Mesothelial cell of epicardium (in vitro differentiated cells): ENCODE measurements around the gene MCF2. TPM values are rescaled to one million over a fixed set of nuclear protein-coding genes. Genes with fewer than 3 reads are reported as not detected.

Source experiments
- DNase-seq, 2 experiments: peaks; one replicate each; pipeline ENCODE4 v3.0.0; 2021; ENCODE audit warnings: low spot score in 2 of 2; ENCODE audit not compliant: unreplicated experiment in 2 of 2
- H3K27ac Mint-ChIP-seq: 2 replicates; pipeline ENCODE4 v1.8.0; 2021; ENCODE audit warnings: mixed read lengths
- H3K27me3 Mint-ChIP-seq: 2 replicates; pipeline ENCODE4 v1.8.0; 2021; ENCODE audit warnings: low read depth, mixed read lengths
- H3K36me3 Mint-ChIP-seq: 2 replicates; pipeline ENCODE4 v1.8.0; 2021; ENCODE audit warnings: mixed read lengths
- H3K4me1 Mint-ChIP-seq: 2 replicates; pipeline ENCODE4 v1.8.0; 2021; ENCODE audit warnings: mixed read lengths
- H3K4me3 Mint-ChIP-seq: 2 replicates; pipeline ENCODE4 v1.8.0; 2021; ENCODE audit warnings: mild to moderate bottlenecking, moderate library complexity, mixed read lengths
- H3K9me3 Mint-ChIP-seq: 2 replicates; pipeline ENCODE4 v1.8.0; 2021; ENCODE audit warnings: mixed read lengths
- total RNA-seq: library from RNA; stranded (reverse); gene quantifications from 3 replicates; pipeline ENCODE4 v1.2.1, GENCODE V29; 2021
- TF ChIP-seq, protein P1 (sequence below): fragments of 200-600 bp; sonication (generic); IDR thresholded peaks from one replicate; pipeline ENCODE4 v1.5.0; 2021; ENCODE audit warnings: antibody characterized with exemption; ENCODE audit not compliant: unreplicated experiment

Gene MCF2
- total RNA-seq, 1 donor from 2014 or later, result not detected

DNA sequence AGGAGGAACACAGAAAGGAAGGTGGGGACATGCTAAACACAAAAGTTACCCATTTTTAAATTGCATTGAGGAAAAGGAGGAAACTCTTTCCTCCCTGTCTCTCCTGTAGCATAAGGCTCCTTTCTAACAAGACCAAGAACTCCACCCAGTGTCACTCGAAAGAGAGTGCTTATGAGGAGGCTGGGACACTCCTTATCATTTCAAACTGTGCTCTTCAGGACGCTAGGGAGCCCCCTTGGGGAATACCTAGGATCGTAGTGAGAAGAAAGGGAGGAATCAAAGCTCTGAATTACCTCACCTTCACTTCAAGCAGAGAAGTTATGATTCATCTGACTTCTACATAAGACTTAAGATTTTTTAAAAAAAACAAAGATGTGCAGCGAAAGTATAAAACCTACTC is 111.9 kb downstream of the MCF2 start:
- Mint-ChIP-seq H3K36me3 (no peaks in the 10 kb centered on the region), H3K4me1 (no peaks in the 10 kb centered on the region), H3K27me3 (no peaks in the 10 kb centered on the region), H3K9me3 (peaks cover 22% of the 10 kb centered on the region), H3K4me3 (no peak overlapping the region), H3K27ac (no peak overlapping the region)
- DNase-seq, result no peak
- TF ChIP-seq, protein P1, sequence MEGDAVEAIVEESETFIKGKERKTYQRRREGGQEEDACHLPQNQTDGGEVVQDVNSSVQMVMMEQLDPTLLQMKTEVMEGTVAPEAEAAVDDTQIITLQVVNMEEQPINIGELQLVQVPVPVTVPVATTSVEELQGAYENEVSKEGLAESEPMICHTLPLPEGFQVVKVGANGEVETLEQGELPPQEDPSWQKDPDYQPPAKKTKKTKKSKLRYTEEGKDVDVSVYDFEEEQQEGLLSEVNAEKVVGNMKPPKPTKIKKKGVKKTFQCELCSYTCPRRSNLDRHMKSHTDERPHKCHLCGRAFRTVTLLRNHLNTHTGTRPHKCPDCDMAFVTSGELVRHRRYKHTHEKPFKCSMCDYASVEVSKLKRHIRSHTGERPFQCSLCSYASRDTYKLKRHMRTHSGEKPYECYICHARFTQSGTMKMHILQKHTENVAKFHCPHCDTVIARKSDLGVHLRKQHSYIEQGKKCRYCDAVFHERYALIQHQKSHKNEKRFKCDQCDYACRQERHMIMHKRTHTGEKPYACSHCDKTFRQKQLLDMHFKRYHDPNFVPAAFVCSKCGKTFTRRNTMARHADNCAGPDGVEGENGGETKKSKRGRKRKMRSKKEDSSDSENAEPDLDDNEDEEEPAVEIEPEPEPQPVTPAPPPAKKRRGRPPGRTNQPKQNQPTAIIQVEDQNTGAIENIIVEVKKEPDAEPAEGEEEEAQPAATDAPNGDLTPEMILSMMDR, result no peak

DNA sequence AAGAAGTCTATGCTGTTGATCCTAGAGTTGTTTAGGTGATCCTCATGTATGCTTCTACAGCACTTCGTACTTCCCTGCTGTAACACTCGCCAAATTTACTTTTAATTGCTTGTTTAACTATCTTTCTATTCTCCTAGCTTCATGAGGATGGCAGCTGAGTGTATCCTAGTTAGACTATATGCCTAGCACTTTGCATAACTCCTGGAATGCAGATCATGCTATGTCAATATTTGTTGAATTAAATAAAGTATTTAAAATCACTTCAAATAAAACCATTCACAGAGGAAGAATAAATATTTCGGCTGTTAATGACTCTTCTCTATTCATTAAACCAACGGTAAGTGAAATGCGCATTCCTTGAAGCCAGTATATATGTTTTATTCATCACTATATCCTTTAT is 122.4 kb downstream of the MCF2 start:
- H3K27me3 Mint-ChIP-seq, result peaks cover 1% of the 10 kb centered on the region
- H3K4me3 Mint-ChIP-seq, result no peak overlapping the region
- H3K4me1 Mint-ChIP-seq, result no peaks in the 10 kb centered on the region
- H3K27ac Mint-ChIP-seq, result no peak overlapping the region
- no peak for DNase-seq
- no peaks in the 10 kb centered on the region for H3K36me3 Mint-ChIP-seq
- H3K9me3 Mint-ChIP-seq, result peaks cover 9% of the 10 kb centered on the region
- TF ChIP-seq, protein P1, result no peak

DNA sequence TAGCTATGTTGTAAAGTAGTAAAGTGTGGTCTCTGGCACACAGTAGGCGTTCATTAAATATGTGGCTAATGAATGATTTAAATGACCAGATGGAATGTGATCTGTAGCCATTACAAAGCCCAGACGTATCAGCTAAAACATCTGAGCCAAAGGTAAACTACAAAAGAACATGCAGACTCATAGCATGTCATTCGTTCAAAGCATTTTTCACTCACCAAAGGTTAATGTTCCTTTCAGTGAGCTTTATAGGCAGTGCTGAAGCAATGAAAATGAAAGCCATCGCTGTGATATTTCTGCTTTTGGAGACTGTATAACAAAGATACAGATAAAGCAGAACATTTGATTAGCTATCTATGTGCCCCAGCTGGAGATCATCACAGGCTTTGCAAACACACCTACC is 126.9 kb downstream of the MCF2 start:
- TF ChIP-seq, protein P1, result no peak
- Mint-ChIP-seq H3K36me3 (no peaks in the 10 kb centered on the region), H3K9me3 (peaks cover 5% of the 10 kb centered on the region), H3K4me3 (no peak overlapping the region), H3K4me1 (no peaks in the 10 kb centered on the region), H3K27ac (no peak overlapping the region), H3K27me3 (peaks cover 1% of the 10 kb centered on the region)
- no peak for DNase-seq

DNA sequence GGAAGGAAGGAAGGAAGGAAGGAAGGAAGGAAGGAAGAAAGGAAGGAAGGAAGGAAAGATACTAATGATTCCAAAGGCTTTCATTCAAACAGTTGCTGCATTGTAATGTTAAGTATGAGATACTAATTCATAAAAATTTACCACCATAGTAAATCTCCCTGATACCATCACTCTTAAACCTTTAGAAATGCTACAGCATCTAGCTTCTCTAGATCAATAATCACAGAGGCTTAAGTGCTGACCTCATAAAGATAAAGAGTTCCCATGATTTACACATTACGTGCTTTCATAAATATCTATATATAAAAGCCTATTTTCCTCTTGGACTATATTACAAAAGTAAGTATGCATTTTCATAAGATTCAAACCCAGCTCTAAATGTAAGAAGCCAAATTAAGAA is 141.0 kb downstream of the MCF2 start:
- Mint-ChIP-seq H3K36me3 (no peaks in the 10 kb centered on the region), H3K27me3 (peaks cover 4% of the 10 kb centered on the region), H3K27ac (no peak overlapping the region), H3K4me1 (no peaks in the 10 kb centered on the region), H3K9me3 (no peaks in the 10 kb centered on the region), H3K4me3 (no peak overlapping the region)
- TF ChIP-seq, protein P1, result no peak
- no peak for DNase-seq

DNA sequence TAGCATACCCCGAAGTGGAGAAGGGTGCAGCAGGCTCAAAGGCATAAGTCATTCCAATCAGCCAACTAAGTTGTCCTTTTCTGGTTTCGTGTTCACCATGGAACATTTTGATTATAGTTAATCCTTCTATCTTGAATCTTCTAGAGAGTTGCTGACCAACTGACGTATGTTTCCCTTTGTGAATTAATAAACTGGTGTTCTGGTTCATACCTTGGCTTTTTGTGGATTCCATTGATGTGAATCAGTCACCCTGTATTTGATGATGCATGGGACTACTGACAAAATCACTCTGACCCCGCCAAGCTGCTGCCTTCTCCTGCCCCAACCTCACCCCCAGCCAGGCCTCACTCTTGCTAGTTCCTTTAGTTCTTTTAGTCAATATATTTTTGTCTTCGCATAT is 144.7 kb downstream of the MCF2 start:
- Mint-ChIP-seq H3K4me3 (no peak overlapping the region), H3K27ac (no peak overlapping the region), H3K9me3 (no peaks in the 10 kb centered on the region), H3K27me3 (no peaks in the 10 kb centered on the region), H3K4me1 (no peaks in the 10 kb centered on the region), H3K36me3 (no peaks in the 10 kb centered on the region)
- TF ChIP-seq, protein P1, result no peak
- DNase-seq, result no peak

DNA sequence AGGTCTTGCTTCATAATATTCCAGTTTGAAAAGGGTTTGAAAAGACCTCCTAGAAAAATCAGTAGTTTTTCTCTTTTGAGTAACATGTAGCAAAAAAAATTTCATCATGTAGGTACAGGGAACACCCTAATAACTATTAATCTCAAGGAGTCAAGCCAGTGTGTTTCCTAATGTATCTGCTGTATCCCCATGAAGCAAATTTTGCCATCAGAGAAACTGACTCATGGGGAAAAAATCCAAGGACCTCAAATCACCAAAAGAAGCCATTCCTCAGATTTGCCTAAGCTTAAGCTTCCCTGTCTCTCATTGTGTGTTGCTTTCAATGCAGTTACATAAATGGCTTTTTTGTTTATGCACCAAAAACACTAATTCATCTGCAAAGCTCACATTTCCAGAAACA is 147.7 kb downstream of the MCF2 start:
- no peak for DNase-seq
- Mint-ChIP-seq H3K27me3 (no peaks in the 10 kb centered on the region), H3K4me3 (no peak overlapping the region), H3K9me3 (no peaks in the 10 kb centered on the region), H3K4me1 (no peaks in the 10 kb centered on the region), H3K27ac (no peak overlapping the region), H3K36me3 (no peaks in the 10 kb centered on the region)
- TF ChIP-seq, protein P1, result no peak
